Astrocyte of the cerebellum (primary cell): ENCODE measurements around the gene NRP1.
A peak's percentile ranks its signal among the peaks of the same experiment; 100 is the strongest.

ENCODE experiments used
- DNase-seq: peaks from one replicate; pipeline ENCODE4 v3.0.0-alpha.2; 2011; ENCODE audit warnings: low read depth
- H3K4me3 ChIP-seq: 2 replicates; pipeline ENCODE4 v1.5.1; 2011; ENCODE audit warnings: mild to moderate bottlenecking, low read depth, low read length, moderate library complexity
- CTCF ChIP-seq: IDR thresholded peaks from 2 replicates; pipeline ENCODE4 v1.5.1; 2012; ENCODE audit warnings: low read length, low read depth, moderate library complexity, mild to moderate bottlenecking; ENCODE audit errors: missing control alignments
- in situ Hi-C: cut with HindIII; loops from 2 replicates; pipeline ENCODE4 v1.10.0; 2017; ENCODE audit warnings: low sequenced_read_pairs

NRP1 gene

GRCh38 chr10:33376976-33377657 lies 42.6 kb upstream of the NRP1 start:
- peak; percentile 34 for DNase-seq
- no peak overlapping the region for H3K4me3 ChIP-seq
- no peak for TF ChIP-seq CTCF
- in situ Hi-C loops, result no loop called here

- no peak overlapping the region for H3K4me3 ChIP-seq
- no peak for DNase-seq
- in situ Hi-C loops, result no loop called here
- TF ChIP-seq CTCF, result no peak
Observed at GRCh38 chr10:33376476-33376875, 42.0 kb upstream of the NRP1 start.

GRCh38 chr10:33373263-33373662 lies 38.8 kb upstream of the NRP1 start:
- TF ChIP-seq CTCF, result no peak
- H3K4me3 ChIP-seq, result no peak overlapping the region
- in situ Hi-C loops, result no loop called here
- DNase-seq, result no peak

GRCh38 chr10:33371234-33371633 lies 36.8 kb upstream of the NRP1 start:
- no peak for TF ChIP-seq CTCF
- no peak for DNase-seq
- no peak overlapping the region for H3K4me3 ChIP-seq
- in situ Hi-C loops, result no loop called here

- no peak overlapping the region for H3K4me3 ChIP-seq
- in situ Hi-C loops, result no loop called here
- no peak for TF ChIP-seq CTCF
- DNase-seq, result no peak
Observed at GRCh38 chr10:33370434-33370930, 36.0 kb upstream of the NRP1 start.

GRCh38 chr10:33368086-33368485 lies 33.6 kb upstream of the NRP1 start:
- TF ChIP-seq CTCF, result no peak
- in situ Hi-C loops, result no loop called here
- no peak overlapping the region for H3K4me3 ChIP-seq
- no peak for DNase-seq
